Spleen (tissue), 7 donors: ENCODE results near the gene UNC13B.

Source experiments
- CTCF ChIP-seq, 11 experiments: fragments of 200-600 bp in 7 of 11; fragments of 450-650 bp in 4 of 11; sonication (generic) in 4 of 11; IDR thresholded peaks in 8 of 11; conservative IDR thresholded peaks in 3 of 11; 1 replicate in 7 of 11; 2 replicates in 4 of 11; pipeline versions ENCODE4 v1.4.0 to v1.8.0; 2016 to 2021; ENCODE audit warnings: antibody characterized with exemption in 11 of 11, inconsistent platforms in 4 of 11, mild to moderate bottlenecking in 1 of 11
- POLR2A ChIP-seq, 3 donors: fragments of 450-650 bp; IDR thresholded peaks; one replicate each; pipeline ENCODE4 v1.5.1; 2017; ENCODE audit warnings: antibody characterized with exemption in 3 of 3, mild to moderate bottlenecking in 1 of 3
- POLR2AphosphoS5 ChIP-seq, 3 donors: sonication (generic); formaldehyde crosslinking; IDR thresholded peaks; one replicate each; pipeline ENCODE4 v1.5.1; 2017; ENCODE audit warnings: antibody characterized with exemption in 3 of 3
- donor health status: DM: no; HTN: no; CAD: no; lungs with moderate emphysema.
- donor health status: DM: no; HTN: no; CAD: no.
- donor health status: DM: no; HTN: no; CAD: no.

GRCh38 chr9:35162605-35163315 is 951 bp downstream of the UNC13B start:
- TF ChIP-seq CTCF (IDR thresholded peaks at IDR 0.05 in 8 of 11, conservative IDR thresholded peaks at IDR 0.05 in 3 of 11) (no peak), POLR2A (IDR thresholded peaks at IDR 0.05) (no peak), POLR2AphosphoS5 (IDR thresholded peaks at IDR 0.05) (no peak)
